GM21737 (cell line): ENCODE data around the gene PHLPP2.

Source experiments
- ATAC-seq: cut with Tn5 transposase; IDR thresholded peaks from one replicate; pipeline ENCODE4 v1.9.1; 2021; ENCODE audit warnings: mild to moderate bottlenecking, moderate library complexity; ENCODE audit not compliant: unreplicated experiment

PHLPP2 gene

GRCh38 chr16:71669926-71670536, 54.5 kb downstream of the PHLPP2 start:
- ATAC-seq, result no peak

- ATAC-seq, result no peak
These were observed 57.4 kb downstream of the PHLPP2 start for GRCh38 chr16:71666928-71667707.

GRCh38 chr16:71666264-71666663, 58.2 kb downstream of the PHLPP2 start:
- no peak for ATAC-seq

GRCh38 chr16:71659471-71659870, 65.0 kb downstream of the PHLPP2 start:
- no peak for ATAC-seq

GRCh38 chr16:71658771-71659170, 65.7 kb downstream of the PHLPP2 start:
- ATAC-seq, result no peak

- no peak for ATAC-seq
These were observed 74.8 kb downstream of the PHLPP2 start for GRCh38 chr16:71649704-71650103.

GRCh38 chr16:71648921-71649320, 75.6 kb downstream of the PHLPP2 start:
- ATAC-seq, result no peak

GRCh38 chr16:71648162-71648561, 76.3 kb downstream of the PHLPP2 start:
- ATAC-seq, result no peak

GRCh38 chr16:71647391-71647790, 77.1 kb downstream of the PHLPP2 start:
- ATAC-seq, result no peak

- no peak for ATAC-seq
These were observed 79.1 kb downstream of the PHLPP2 start for GRCh38 chr16:71645450-71645849.

- no peak for ATAC-seq
These were observed 87.1 kb downstream of the PHLPP2 start for GRCh38 chr16:71637398-71637797.

GRCh38 chr16:71635632-71636031, 88.9 kb downstream of the PHLPP2 start:
- ATAC-seq, result no peak

GRCh38 chr16:71631776-71632175, 92.7 kb downstream of the PHLPP2 start:
- no peak for ATAC-seq

GRCh38 chr16:71630808-71631207, 93.7 kb downstream of the PHLPP2 start:
- no peak for ATAC-seq

- ATAC-seq, result no peak
These were observed 95.1 kb downstream of the PHLPP2 start for GRCh38 chr16:71629278-71630016.

GRCh38 chr16:71628810-71629209, 95.7 kb downstream of the PHLPP2 start:
- ATAC-seq, result no peak

GRCh38 chr16:71627731-71628181, 96.7 kb downstream of the PHLPP2 start:
- ATAC-seq, result no peak

GRCh38 chr16:71626858-71627213, 97.7 kb downstream of the PHLPP2 start:
- no peak for ATAC-seq

GRCh38 chr16:71626018-71626857, 98.3 kb downstream of the PHLPP2 start, which contains the start of gene MARVELD3:
Gene MARVELD3, plus strand, starts transcription at chr16:71626184. Its CDS starts 46 bp downstream, at chr16:71626230.
- ATAC-seq, result no peak

- no peak for ATAC-seq
These were observed 99.2 kb downstream of the PHLPP2 start for GRCh38 chr16:71625113-71625850.
